Medulla oblongata (tissue), 1 donor: ENCODE measurements around the gene ARID4B.
A peak's percentile ranks its signal among the peaks of the same experiment; 100 is the strongest.

Experiments
- DNase-seq: peaks from one replicate; pipeline ENCODE4 v3.0.0-alpha.2; 2015; ENCODE audit errors: extremely low spot score

Gene ARID4B

GRCh38 chr1:235128456-235129328, 199.3 kb downstream of the ARID4B start, which contains the start of gene TOMM20:
TSS of gene TOMM20 (minus strand) at chr1:235128837. CDS start at chr1:235128715, 122 bp downstream.
- DNase-seq: peak; percentile 98

- DNase-seq: no peak
These were observed 200.1 kb downstream of the ARID4B start for GRCh38 chr1:235127732-235128455.

GRCh38 chr1:235127203-235127602, 200.8 kb downstream of the ARID4B start:
- no peak for DNase-seq

- no peak for DNase-seq
These were observed 203.3 kb downstream of the ARID4B start for GRCh38 chr1:235124665-235125064.

- no peak for DNase-seq
These were observed 203.9 kb downstream of the ARID4B start for GRCh38 chr1:235124111-235124510.

- DNase-seq: no peak
These were observed 205.6 kb downstream of the ARID4B start for GRCh38 chr1:235122348-235122747.
